K562 (cell line): Measurements from ENCODE around the gene OLFML2A. TPM values are rescaled to one million over a fixed set of nuclear protein-coding genes. Genes with fewer than 3 reads are reported as not detected.
A peak's percentile ranks its signal among the peaks of the same experiment; 100 is the strongest.

Experiments used
- ATAC-seq: fragments of 200-7000 bp; cut with Tn5 transposase; 3 replicates; pipeline ENCODE4 v1.9.1; 2020; ENCODE audit warnings: moderate library complexity
- BruUV-seq: library from RNA; stranded (reverse); fragments of 400-500 nt; replicated peaks from 2 replicates; lab custom pipeline; 2021; lab: Mats Ljungman, UMichigan
- CTCF ChIA-PET: fragments of 300-600 bp; formaldehyde crosslinking; extraction: SDS; loops from one replicate; lab custom pipeline; 2021; ENCODE audit warnings: low intra/inter-chr PET ratio; lab: Yijun Ruan, JAX
- POLR2A ChIA-PET: fragments of 300-600, 350-650 bp; sonication (Branson Sonifier 250); formaldehyde crosslinking; extraction: SDS; loops from one replicate; lab custom pipeline; 2021; ENCODE audit warnings: antibody characterized with exemption, inconsistent platforms; lab: Yijun Ruan, JAX
- DNase-seq, 4 experiments: peaks; one replicate each; pipeline versions ENCODE4 v3.0.0 to v3.0.0-alpha.2; 2011 to 2018; ENCODE audit warnings: low spot score in 3 of 4, mixed read lengths in 3 of 4; ENCODE audit errors: extremely low read depth in 1 of 4
- FAIRE-seq: peaks from 2 replicates; lab custom pipeline; 2011; peaks lifted over from hg19 to GRCh38; lab: Jason Lieb, UNC
- H2AFZ ChIP-seq: 2 replicates; pipeline ENCODE4 v1.6.0; 2011; ENCODE audit warnings: low read depth, low read length, control low read depth, inconsistent platforms
- H3K27ac ChIP-seq: fragments of 200-600 bp; 3 replicates; pipeline ENCODE4 v1.8.0; 2011; ENCODE audit warnings: low read depth, mild to moderate bottlenecking, control low read depth, inconsistent platforms, low read length, moderate library complexity, mixed read lengths; ENCODE audit errors: extremely low read depth
- H3K27me3 ChIP-seq, 2 experiments: fragments of 300-600 bp in 1 of 2; 2 replicates in 1 of 2; 3 replicates in 1 of 2; pipeline versions ENCODE4 v1.6.0 to v1.8.0; 2011; ENCODE audit warnings: inconsistent platforms in 2 of 2, low read length in 2 of 2, mild to moderate bottlenecking in 1 of 2, mixed read lengths in 1 of 2, moderate library complexity in 1 of 2; ENCODE audit not compliant: control insufficient read depth in 2 of 2, insufficient read depth in 2 of 2
- H3K36me3 ChIP-seq: fragments of 300-600 bp; 3 replicates; pipeline ENCODE4 v1.8.0; 2011; ENCODE audit warnings: mild to moderate bottlenecking, low read length, inconsistent platforms; ENCODE audit not compliant: control insufficient read depth, insufficient read depth
- H3K4me1 ChIP-seq, 2 experiments: fragments of 200-600 bp in 1 of 2; replicated peaks in 1 of 2; 2 replicates in 1 of 2; 3 replicates in 1 of 2; pipeline versions ENCODE4 v1.5.1 to v1.8.0; 2011; ENCODE audit warnings: inconsistent platforms in 2 of 2, low read length in 2 of 2, mild to moderate bottlenecking in 1 of 2, mixed read lengths in 1 of 2, moderate library complexity in 1 of 2; ENCODE audit not compliant: control insufficient read depth in 2 of 2, insufficient read depth in 2 of 2
- H3K4me2 ChIP-seq: 2 replicates; pipeline ENCODE4 v1.6.1; 2011; ENCODE audit warnings: low read length, control low read depth, inconsistent platforms, mixed read lengths; ENCODE audit not compliant: insufficient read depth
- H3K4me3 ChIP-seq: fragments of 200-600 bp; sonication (generic), shearing (Covaris generic); 2 replicates; pipeline ENCODE4 v1.5.1; 2016; ENCODE audit warnings: control low read depth, inconsistent platforms
- H3K79me2 ChIP-seq: fragments of 200-600 bp; 3 replicates; pipeline ENCODE4 v1.8.0; 2011; ENCODE audit warnings: low read length, inconsistent platforms; ENCODE audit not compliant: control insufficient read depth, insufficient read depth
- H3K9ac ChIP-seq, 2 experiments: 2 replicates each; pipeline versions ENCODE4 v1.6.0 to v1.6.1; 2011; ENCODE audit warnings: low read depth in 2 of 2, low read length in 2 of 2, control low read depth in 1 of 2, inconsistent platforms in 1 of 2, mild to moderate bottlenecking in 1 of 2, mixed read lengths in 1 of 2; ENCODE audit not compliant: insufficient read depth in 1 of 2
- H3K9me1 ChIP-seq: one replicate; pipeline ENCODE4 v1.6.0; 2011; ENCODE audit warnings: inconsistent platforms, mild to moderate bottlenecking, low read length, moderate library complexity; ENCODE audit not compliant: control insufficient read depth, insufficient read depth
- H3K9me3 ChIP-seq: replicated peaks from 2 replicates; pipeline ENCODE4 v1.5.1; 2011; ENCODE audit warnings: low read depth, low read length, inconsistent platforms; ENCODE audit not compliant: control insufficient read depth, insufficient read depth
- H4K20me1 ChIP-seq: replicated peaks from 2 replicates; pipeline ENCODE4 v1.6.1; 2011; ENCODE audit warnings: low read length, inconsistent platforms, mixed read lengths; ENCODE audit not compliant: control insufficient read depth, insufficient read depth
- CTBP1 ChIP-seq: fragments of 450-650 bp; IDR thresholded peaks from 2 replicates; pipeline ENCODE4 v1.6.1; 2016; ENCODE audit warnings: borderline replicate concordance
- CXXC5 ChIP-seq: fragments of 250-450 bp; sonication (Bioruptor Pico); IDR thresholded peaks from 2 replicates; pipeline ENCODE4 v1.8.0; 2022; ENCODE audit warnings: inconsistent platforms, mild to moderate bottlenecking, moderate library complexity
- GABPA ChIP-seq: fragments of 200-800 bp; sonication (Bioruptor generic); conservative IDR thresholded peaks from 2 replicates; pipeline ENCODE4 v1.6.1; 2016; ENCODE audit warnings: low read depth, missing genetic modification characterization, missing compliant biosample characterization
- HDAC2 ChIP-seq: fragments of 450-650 bp; IDR thresholded peaks from 2 replicates; pipeline ENCODE4 v1.6.1; 2016; ENCODE audit warnings: mild to moderate bottlenecking
- KDM5B ChIP-seq: fragments of 200-600 bp; sonication (generic); IDR thresholded peaks from 2 replicates; pipeline ENCODE4 v1.6.1; 2012; ENCODE audit warnings: low read depth, mild to moderate bottlenecking, moderate library complexity, low read length, control low read depth, inconsistent platforms; ENCODE audit not compliant: insufficient replicate concordance
- MYC ChIP-seq, 2 experiments: fragments of 250-450 bp in 1 of 2; sonication (Bioruptor Pico) in 1 of 2; IDR thresholded peaks; 2 replicates each; pipeline versions ENCODE4 v1.5.1 to v1.6.1; 2012 to 2021; ENCODE audit warnings: low read depth in 2 of 2, borderline replicate concordance in 1 of 2, improper control_type of control experiment in 1 of 2, low read length in 1 of 2, mild to moderate bottlenecking in 1 of 2, moderate library complexity in 1 of 2
- PRMT5 ChIP-seq: sonication (generic); formaldehyde crosslinking; IDR thresholded peaks from 2 replicates; pipeline ENCODE4 v1.5.0; 2020; ENCODE audit warnings: missing genetic modification reagents
- RB1 ChIP-seq: fragments of 450-650 bp; IDR thresholded peaks from 2 replicates; pipeline ENCODE4 v1.6.1; 2017; ENCODE audit warnings: low read depth, mild to moderate bottlenecking
- SMAD2 ChIP-seq: fragments of 150-350 bp; IDR thresholded peaks from 2 replicates; pipeline ENCODE4 v1.6.1; 2014; ENCODE audit warnings: low read depth, mild to moderate bottlenecking, low read length
- ZNF586 ChIP-seq: fragments of 450-650 bp; formaldehyde crosslinking; conservative IDR thresholded peaks from 2 replicates; pipeline ENCODE4 v1.4.0; 2020; ENCODE audit warnings: mild to moderate bottlenecking, moderate library complexity
- WGBS: fragments of 100-300 bp; shearing (Covaris generic); methylation state at CpG from one replicate; pipeline ENCODE4 v1.1.6; 2016; ENCODE audit warnings: low coverage, mixed read lengths; ENCODE audit not compliant: insufficient coverage; ENCODE audit errors: missing lambda C conversion rate; 5-methylcytosine and 5-hydroxymethylcytosine counted together
- in situ Hi-C: fragments of 300-500 bp; cut with MboI; formaldehyde crosslinking; loops from 4 replicates; pipeline ENCODE4 v1.15.0; 2018; ENCODE audit warnings: inconsistent platforms, mixed read lengths
- intact Hi-C: fragments of 100-400 bp; cut with micrococcal nuclease; formaldehyde crosslinking; loops from 2 replicates; pipeline ENCODE4 v1.14.2; 2022
- polyA plus RNA-seq, 8 experiments: library from polyadenylated mRNA; depleted of rRNA in 4 of 8; stranded (reverse) in 5 of 8; unstranded in 3 of 8; fragments of >200 nt; fragmentation: Nextera tagmentation in 2 of 8; fragmentation: Illumina TruSeq in 1 of 8; extraction: Ambion mirVana in 2 of 8; extraction: Trizol in 1 of 8; gene quantifications; 2 replicates each; pipeline versions ENCODE4 v1.2.1 to v1.2.3, GENCODE V29; 2011 to 2014; ENCODE audit warnings: inconsistent platforms in 1 of 8, missing spikeins in 1 of 8
- total RNA-seq, 7 experiments: library from RNA; depleted of rRNA in 6 of 7; stranded (reverse); fragments of >200 nt in 6 of 7; fragmentation: Illumina TruSeq in 2 of 7; extraction: Trizol in 2 of 7; gene quantifications; 2 replicates each; pipeline versions ENCODE4 v1.2.1 to v1.2.3, GENCODE V29; 2011 to 2021; ENCODE audit warnings: low replicate concordance in 1 of 7
- TF ChIP-seq, protein P1 (sequence below): fragments of 450-650 bp; IDR thresholded peaks from 2 replicates; pipeline ENCODE4 v1.6.1; 2017; ENCODE audit warnings: mild to moderate bottlenecking, moderate library complexity
- TF ChIP-seq, protein P2 (sequence below), 2 experiments: fragments of 450-650 bp; formaldehyde crosslinking in 1 of 2; IDR thresholded peaks; 2 replicates each; pipeline versions ENCODE4 v1.4.0 to v1.6.1; 2014 to 2020; ENCODE audit warnings: mild to moderate bottlenecking in 2 of 2, borderline replicate concordance in 1 of 2, low read depth in 1 of 2

Gene OLFML2A
- total and polyA plus RNA-seq, 9 of the 15 experiments (the other 6 are each of a cell fraction or from before 2014, with no cell fraction given): 0.16 TPM; not detected in 8

DNA sequence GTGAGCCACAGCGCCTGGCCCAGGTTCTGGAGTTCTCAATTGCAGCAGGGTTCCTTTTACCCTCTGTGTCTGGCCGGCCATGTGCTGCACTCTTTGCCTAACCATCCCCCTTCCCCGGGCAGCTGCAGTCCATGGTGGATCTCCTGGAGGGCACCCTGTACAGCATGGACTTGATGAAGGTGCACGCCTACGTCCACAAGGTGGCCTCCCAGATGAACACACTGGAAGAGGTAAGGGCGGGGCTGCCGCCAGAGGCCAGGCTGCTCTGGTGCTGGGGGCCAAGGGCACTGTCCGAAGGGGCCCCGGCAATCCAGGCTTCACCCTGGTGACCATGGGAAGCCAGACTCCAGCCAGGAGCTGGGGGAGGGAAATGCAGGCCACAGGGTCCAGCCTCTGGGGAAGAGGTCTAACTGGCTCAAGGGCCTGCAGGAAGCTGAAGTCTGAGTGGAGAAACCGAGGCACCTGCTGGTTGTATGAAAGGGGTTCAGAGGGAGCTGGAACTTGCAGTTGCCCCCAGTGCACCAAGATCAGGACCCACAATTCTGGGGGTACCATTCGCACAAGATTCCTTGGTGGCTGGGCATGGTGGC is 18.1 kb downstream of the OLFML2A start:
- Histone ChIP-seq H3K27me3 (peaks cover 0 to 17% of the 10 kb centered on the region in 2 experiments; a peak in 2 of 5 replicates), H3K4me2 (no peak overlapping the region), H4K20me1 (no peaks in the 10 kb centered on the region), H3K27ac (no peak overlapping the region), H3K9ac (peak overlapping the region in 1 of 2 experiments; percentile 31; a peak in 2 of 4 replicates), H3K9me1 (no peaks in the 10 kb centered on the region), H3K79me2 (no peaks in the 10 kb centered on the region), H3K9me3 (no peaks in the 10 kb centered on the region), H3K4me3 (no peak overlapping the region), H2AFZ (no peak overlapping the region), H3K36me3 (no peaks in the 10 kb centered on the region), H3K4me1 (peaks cover 2 to 20% of the 10 kb centered on the region in 2 experiments; a peak in 2 of 5 replicates)
- POLR2A ChIA-PET: no interaction called here
- peak; percentile 98 for ATAC-seq
- 26% methylated on average over 11 of the region's 11 CpGs for WGBS
- CTCF ChIA-PET: interaction anchor here (0.6 to 3.1 kb wide), 5 partner anchors 58 to 579 kb away, joined by 3 to 25 read pairs (median 3); partner anchors contain the start of gene WDR38
- in situ Hi-C loops (loop anchor here (10.0 kb wide), 1 partner anchor 50 kb away; no protein-coding TSS in a partner anchor), intact Hi-C loops (loop anchor here (1.0 kb wide), 1 partner anchor 57 kb away; no protein-coding TSS in a partner anchor)
- DNase-seq: peak; percentile 58 to 78 (median 74)
- no TSS peak for BruUV-seq
- FAIRE-seq: peak; percentile 56
- TF ChIP-seq, protein P1, sequence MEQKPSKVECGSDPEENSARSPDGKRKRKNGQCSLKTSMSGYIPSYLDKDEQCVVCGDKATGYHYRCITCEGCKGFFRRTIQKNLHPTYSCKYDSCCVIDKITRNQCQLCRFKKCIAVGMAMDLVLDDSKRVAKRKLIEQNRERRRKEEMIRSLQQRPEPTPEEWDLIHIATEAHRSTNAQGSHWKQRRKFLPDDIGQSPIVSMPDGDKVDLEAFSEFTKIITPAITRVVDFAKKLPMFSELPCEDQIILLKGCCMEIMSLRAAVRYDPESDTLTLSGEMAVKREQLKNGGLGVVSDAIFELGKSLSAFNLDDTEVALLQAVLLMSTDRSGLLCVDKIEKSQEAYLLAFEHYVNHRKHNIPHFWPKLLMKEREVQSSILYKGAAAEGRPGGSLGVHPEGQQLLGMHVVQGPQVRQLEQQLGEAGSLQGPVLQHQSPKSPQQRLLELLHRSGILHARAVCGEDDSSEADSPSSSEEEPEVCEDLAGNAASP: no peak
- TF ChIP-seq CTBP1: peak; percentile 49; the same call in 1 of the 2 replicates
- TF ChIP-seq GABPA (tag): no peak
- no peak for TF ChIP-seq CXXC5
- no peak for TF ChIP-seq PRMT5 (CRISPR knock-in tag)
- TF ChIP-seq ZNF586 (CRISPR knock-in tag): no peak
- TF ChIP-seq, protein P2, sequence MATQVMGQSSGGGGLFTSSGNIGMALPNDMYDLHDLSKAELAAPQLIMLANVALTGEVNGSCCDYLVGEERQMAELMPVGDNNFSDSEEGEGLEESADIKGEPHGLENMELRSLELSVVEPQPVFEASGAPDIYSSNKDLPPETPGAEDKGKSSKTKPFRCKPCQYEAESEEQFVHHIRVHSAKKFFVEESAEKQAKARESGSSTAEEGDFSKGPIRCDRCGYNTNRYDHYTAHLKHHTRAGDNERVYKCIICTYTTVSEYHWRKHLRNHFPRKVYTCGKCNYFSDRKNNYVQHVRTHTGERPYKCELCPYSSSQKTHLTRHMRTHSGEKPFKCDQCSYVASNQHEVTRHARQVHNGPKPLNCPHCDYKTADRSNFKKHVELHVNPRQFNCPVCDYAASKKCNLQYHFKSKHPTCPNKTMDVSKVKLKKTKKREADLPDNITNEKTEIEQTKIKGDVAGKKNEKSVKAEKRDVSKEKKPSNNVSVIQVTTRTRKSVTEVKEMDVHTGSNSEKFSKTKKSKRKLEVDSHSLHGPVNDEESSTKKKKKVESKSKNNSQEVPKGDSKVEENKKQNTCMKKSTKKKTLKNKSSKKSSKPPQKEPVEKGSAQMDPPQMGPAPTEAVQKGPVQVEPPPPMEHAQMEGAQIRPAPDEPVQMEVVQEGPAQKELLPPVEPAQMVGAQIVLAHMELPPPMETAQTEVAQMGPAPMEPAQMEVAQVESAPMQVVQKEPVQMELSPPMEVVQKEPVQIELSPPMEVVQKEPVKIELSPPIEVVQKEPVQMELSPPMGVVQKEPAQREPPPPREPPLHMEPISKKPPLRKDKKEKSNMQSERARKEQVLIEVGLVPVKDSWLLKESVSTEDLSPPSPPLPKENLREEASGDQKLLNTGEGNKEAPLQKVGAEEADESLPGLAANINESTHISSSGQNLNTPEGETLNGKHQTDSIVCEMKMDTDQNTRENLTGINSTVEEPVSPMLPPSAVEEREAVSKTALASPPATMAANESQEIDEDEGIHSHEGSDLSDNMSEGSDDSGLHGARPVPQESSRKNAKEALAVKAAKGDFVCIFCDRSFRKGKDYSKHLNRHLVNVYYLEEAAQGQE (IDR thresholded peaks at IDR 0.05; ENCODE audit: borderline replicate concordance): peak; percentile 67; the same call in 1 of the 2 replicates
- TF ChIP-seq, protein P2 (CRISPR knock-in tag; IDR thresholded peaks at IDR 0.05; ENCODE audit: low read depth): no peak
- no peak for TF ChIP-seq SMAD2
- TF ChIP-seq KDM5B: no peak
- 0 out of 2 replicates have a peak, but pooled peaks have one; percentile 16 for TF ChIP-seq MYC (IDR thresholded peaks at IDR 0.05; ENCODE audit: low read depth, low read length)
- TF ChIP-seq MYC (CRISPR knock-in tag; IDR thresholded peaks at IDR 0.05; ENCODE audit: borderline replicate concordance, low read depth): no peak
- no peak for TF ChIP-seq HDAC2
- TF ChIP-seq RB1: no peak
